ENCODE measurements around the gene GALNT2. TPM values are rescaled to one million over a fixed set of nuclear protein-coding genes. Genes with fewer than 3 reads are reported as not detected.
A peak's percentile ranks its signal among the peaks of the same experiment; 100 is the strongest.

The GALNT2 gene
- total RNA-seq, 1 donor from 2014 or later = 129 TPM

DNA sequence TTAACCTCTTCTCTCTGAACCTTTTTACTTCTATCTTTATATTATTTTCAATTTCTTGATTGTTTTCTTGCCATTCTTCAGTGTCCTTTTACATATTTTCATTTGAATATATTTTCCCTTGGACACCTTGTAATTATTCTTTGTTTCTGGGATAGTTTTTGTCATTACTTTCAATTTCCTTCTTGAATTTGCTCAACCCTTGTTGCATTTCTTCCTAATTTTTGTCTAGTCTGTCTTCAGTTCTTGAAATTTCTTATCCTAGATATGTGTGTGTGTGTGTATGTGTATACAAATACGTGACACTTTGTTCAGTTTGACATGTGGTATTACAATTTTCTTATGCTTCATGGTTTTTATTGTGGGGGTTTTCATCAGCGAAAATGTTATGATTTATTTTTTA, 1.9 kb upstream of the GALNT2 start:
- TF ChIP-seq, protein P1, sequence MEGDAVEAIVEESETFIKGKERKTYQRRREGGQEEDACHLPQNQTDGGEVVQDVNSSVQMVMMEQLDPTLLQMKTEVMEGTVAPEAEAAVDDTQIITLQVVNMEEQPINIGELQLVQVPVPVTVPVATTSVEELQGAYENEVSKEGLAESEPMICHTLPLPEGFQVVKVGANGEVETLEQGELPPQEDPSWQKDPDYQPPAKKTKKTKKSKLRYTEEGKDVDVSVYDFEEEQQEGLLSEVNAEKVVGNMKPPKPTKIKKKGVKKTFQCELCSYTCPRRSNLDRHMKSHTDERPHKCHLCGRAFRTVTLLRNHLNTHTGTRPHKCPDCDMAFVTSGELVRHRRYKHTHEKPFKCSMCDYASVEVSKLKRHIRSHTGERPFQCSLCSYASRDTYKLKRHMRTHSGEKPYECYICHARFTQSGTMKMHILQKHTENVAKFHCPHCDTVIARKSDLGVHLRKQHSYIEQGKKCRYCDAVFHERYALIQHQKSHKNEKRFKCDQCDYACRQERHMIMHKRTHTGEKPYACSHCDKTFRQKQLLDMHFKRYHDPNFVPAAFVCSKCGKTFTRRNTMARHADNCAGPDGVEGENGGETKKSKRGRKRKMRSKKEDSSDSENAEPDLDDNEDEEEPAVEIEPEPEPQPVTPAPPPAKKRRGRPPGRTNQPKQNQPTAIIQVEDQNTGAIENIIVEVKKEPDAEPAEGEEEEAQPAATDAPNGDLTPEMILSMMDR (IDR thresholded peaks at IDR 0.05) = no peak
- Histone ChIP-seq H3K9me3 (no peaks in the 10 kb centered on the region), H3K4me3 (no peak overlapping the region), H3K27me3 (no peaks in the 10 kb centered on the region), H3K27ac (peak overlapping the region in 1 of 2 donors; percentile 72), H3K36me3 (no peaks in the 10 kb centered on the region), H3K4me1 (peaks cover 0 to 16% of the 10 kb centered on the region in 2 donors)
- intact Hi-C loops (cut with DNase I) = loop anchor here (5.0 kb wide), 3 partner anchors 68 to 403 kb away; no protein-coding TSS in a partner anchor
- DNase-seq (ENCODE audit: low spot score in 2 of 2) = no peak

DNA sequence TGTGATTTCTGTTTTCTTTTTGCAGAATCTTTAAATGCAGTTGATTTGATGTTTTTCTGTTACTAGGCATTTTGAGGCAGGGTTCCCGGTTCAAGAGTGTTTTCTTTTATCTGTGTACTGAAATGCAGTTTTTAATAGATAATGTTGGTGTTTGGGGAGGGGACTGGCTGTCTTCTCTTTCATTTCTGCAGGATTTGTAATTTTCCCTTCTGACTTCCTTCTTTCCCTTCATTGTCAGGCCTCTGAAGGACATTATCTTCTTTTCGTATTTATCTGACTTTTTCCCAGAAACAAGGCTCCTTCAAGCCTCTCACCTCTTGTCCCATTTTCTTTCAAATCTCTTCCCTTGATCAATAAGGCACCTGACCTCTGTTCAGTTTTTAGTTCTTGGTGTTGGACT, 1.5 kb upstream of the GALNT2 start:
- no peak for DNase-seq (ENCODE audit: low spot score in 2 of 2)
- Histone ChIP-seq H3K4me3 (peak overlapping the region in 1 of 2 donors; percentile 86), H3K4me1 (peaks cover 0 to 20% of the 10 kb centered on the region in 2 donors), H3K27me3 (no peaks in the 10 kb centered on the region), H3K27ac (peak overlapping the region; percentile 72 to 75), H3K36me3 (no peaks in the 10 kb centered on the region), H3K9me3 (no peaks in the 10 kb centered on the region)
- intact Hi-C loops (cut with DNase I) = loop anchor here (5.0 kb wide), 3 partner anchors 68 to 403 kb away; no protein-coding TSS in a partner anchor
- TF ChIP-seq, protein P1 (IDR thresholded peaks at IDR 0.05) = no peak

DNA sequence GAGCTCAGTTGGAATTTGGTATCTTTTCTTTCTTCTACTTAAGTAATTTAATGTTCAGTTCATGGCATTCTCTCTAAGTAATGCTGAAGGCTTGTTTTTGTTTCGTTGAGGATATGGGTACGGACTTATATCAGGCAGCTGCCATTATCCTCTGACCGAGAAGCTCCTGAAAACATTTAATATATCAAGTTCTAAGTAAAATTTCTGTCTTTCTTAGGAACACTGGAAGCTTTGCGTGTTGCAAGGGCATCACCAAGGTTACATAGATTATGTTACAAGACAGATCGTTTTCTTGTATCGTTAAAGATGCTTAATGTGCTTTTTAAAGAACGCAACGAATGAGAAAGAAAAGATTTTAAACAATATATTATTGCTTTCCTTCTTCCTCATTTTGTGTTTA, 1.0 kb upstream of the GALNT2 start:
- Histone ChIP-seq H3K9me3 (no peaks in the 10 kb centered on the region), H3K4me1 (peaks cover 0 to 24% of the 10 kb centered on the region in 2 donors), H3K27me3 (no peaks in the 10 kb centered on the region), H3K36me3 (no peaks in the 10 kb centered on the region), H3K4me3 (peak overlapping the region; percentile 86 to 94), H3K27ac (peak overlapping the region; percentile 72 to 75)
- intact Hi-C loops (cut with DNase I) = loop anchor here (2.0 to 5.0 kb wide), 8 partner anchors 19 to 507 kb away; partner anchors contain the start of gene ABCB10
- no peak for DNase-seq (ENCODE audit: low spot score in 2 of 2)
- TF ChIP-seq, protein P1 (IDR thresholded peaks at IDR 0.05) = no peak

DNA sequence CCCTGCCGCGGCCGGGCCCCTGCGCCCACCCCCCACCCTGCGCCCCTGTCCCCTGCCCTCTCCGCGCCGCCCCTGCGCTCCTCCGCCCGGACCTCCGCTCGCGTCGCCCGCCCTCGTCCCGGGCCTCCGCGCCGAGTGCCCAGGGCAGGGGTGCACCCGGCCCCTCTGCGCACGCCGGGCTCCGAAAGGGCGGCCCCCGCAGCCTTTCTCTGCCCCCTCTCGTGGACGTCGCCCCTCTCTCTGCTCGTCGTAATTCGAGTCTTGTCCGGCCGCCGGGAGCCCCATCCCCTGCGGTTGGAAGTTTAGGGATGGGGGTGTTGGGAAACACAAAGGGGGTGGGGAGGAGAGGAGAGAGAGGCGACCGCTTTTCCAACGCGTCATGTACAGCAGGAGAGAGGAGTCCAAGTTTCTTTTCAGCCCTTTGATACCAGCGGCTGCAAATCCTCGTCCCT, 407 bp downstream of the GALNT2 start:
- H3K4me3 ChIP-seq = peak overlapping the region; percentile 86 to 94
- peak in 1 of 2 donors; percentile 74 for DNase-seq (ENCODE audit: low spot score in 2 of 2)
- H3K9me3 ChIP-seq = no peaks in the 10 kb centered on the region
- H3K4me1 ChIP-seq = peaks cover 0 to 38% of the 10 kb centered on the region in 2 donors
- no peaks in the 10 kb centered on the region for H3K36me3 ChIP-seq
- intact Hi-C loops (cut with DNase I) = loop anchor here (1.0 to 5.0 kb wide), 9 partner anchors 17 to 509 kb away; partner anchors contain the start of gene ABCB10
- TF ChIP-seq, protein P1 (IDR thresholded peaks at IDR 0.05) = no peak
- H3K27ac ChIP-seq = peak overlapping the region; percentile 93 to 94
- H3K27me3 ChIP-seq = no peaks in the 10 kb centered on the region

DNA sequence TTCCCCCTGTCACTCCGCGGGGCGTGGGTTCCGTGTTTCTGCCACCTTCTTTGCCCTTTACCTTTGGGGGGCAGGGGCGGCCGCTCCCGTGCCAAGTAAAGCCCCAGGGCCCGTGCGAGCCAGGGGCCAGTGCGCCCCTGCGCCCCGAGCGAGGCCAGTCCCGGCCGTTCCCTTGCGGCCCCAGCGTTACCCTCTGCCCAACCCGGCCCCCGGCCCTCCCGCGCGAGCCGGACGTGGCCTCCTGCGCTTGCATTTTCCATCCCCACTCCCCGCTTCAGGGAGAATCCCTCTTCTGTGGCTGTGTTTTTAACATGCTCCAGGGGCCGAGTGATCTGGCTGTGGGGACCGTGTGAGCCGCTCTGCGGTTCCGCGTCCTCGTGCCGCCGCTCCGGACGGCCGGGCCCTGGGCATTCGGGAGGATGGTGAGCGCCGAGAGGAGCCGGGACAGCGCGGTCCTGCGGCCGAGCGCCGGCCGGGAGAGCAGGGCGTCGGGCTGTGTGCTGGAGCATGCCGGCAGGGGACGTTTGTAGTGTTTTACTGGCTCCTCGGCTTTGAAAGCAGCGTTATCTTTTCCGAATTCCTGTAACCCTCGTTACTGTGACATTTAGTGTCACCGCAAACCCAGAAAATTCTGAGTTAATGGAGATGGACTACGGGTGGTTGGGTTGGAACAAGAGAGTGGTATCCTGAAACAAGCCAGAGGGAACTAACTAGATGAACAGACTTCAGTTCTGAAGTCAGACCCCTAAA, 1.0 kb downstream of the GALNT2 start:
- peak in 1 of 2 donors; percentile 68 for DNase-seq (ENCODE audit: low spot score in 2 of 2)
- Histone ChIP-seq H3K27me3 (no peaks in the 10 kb centered on the region), H3K36me3 (no peaks in the 10 kb centered on the region), H3K27ac (peak overlapping the region; percentile 93 to 94), H3K4me3 (peak overlapping the region; percentile 86 to 94), H3K9me3 (no peaks in the 10 kb centered on the region), H3K4me1 (peaks cover 0 to 44% of the 10 kb centered on the region in 2 donors)
- TF ChIP-seq, protein P1 (IDR thresholded peaks at IDR 0.05) = no peak
- intact Hi-C loops (cut with DNase I) = loop anchor here (1.0 to 5.0 kb wide), 9 partner anchors 17 to 509 kb away; partner anchors contain the start of gene ABCB10
